RWPE2 (cell line): Measurements from ENCODE around the gene NKX2-1.
A peak's percentile ranks its signal among the peaks of the same experiment; 100 is the strongest.

Experiments
- ATAC-seq: fragments of 200-7000 bp; cut with Tn5 transposase; 3 replicates; pipeline ENCODE4 v1.9.1; 2021; ENCODE audit warnings: low read depth
- DNase-seq: peaks from one replicate; pipeline ENCODE4 v3.0.0-alpha.2; 2020; ENCODE audit warnings: low spot score
- H3K27ac ChIP-seq: fragments of 450-650 bp; 2 replicates; pipeline ENCODE4 v1.5.1; 2017; ENCODE audit warnings: mild to moderate bottlenecking; ENCODE audit not compliant: poor library complexity, severe bottlenecking
- H3K27me3 ChIP-seq: fragments of 250-450 bp; sonication (Bioruptor Pico); 2 replicates; pipeline ENCODE4 v1.5.1; 2021; ENCODE audit warnings: mild to moderate bottlenecking, moderate library complexity; ENCODE audit not compliant: insufficient read depth, poor library complexity, severe bottlenecking
- H3K36me3 ChIP-seq: fragments of 250-450 bp; sonication (Bioruptor Pico); 2 replicates; pipeline ENCODE4 v1.5.1; 2020; ENCODE audit warnings: low read depth, mild to moderate bottlenecking, moderate library complexity
- H3K4me1 ChIP-seq: fragments of 250-450 bp; sonication (Bioruptor Pico); 2 replicates; pipeline ENCODE4 v1.5.1; 2021; ENCODE audit warnings: mild to moderate bottlenecking, moderate library complexity; ENCODE audit not compliant: insufficient read depth, poor library complexity, severe bottlenecking
- H3K4me3 ChIP-seq: fragments of 250-450 bp; sonication (Bioruptor Pico); 2 replicates; pipeline ENCODE4 v1.5.1; 2021; ENCODE audit warnings: mild to moderate bottlenecking, moderate library complexity; ENCODE audit not compliant: severe bottlenecking
- H3K9me3 ChIP-seq: fragments of 250-450 bp; sonication (Bioruptor Pico); 2 replicates; pipeline ENCODE4 v1.5.1; 2021; ENCODE audit warnings: mild to moderate bottlenecking, moderate library complexity; ENCODE audit not compliant: severe bottlenecking
- TF ChIP-seq, protein P1 (sequence below): fragments of 450-650 bp; IDR thresholded peaks from one replicate; pipeline ENCODE4 v1.5.1; 2017; ENCODE audit warnings: mild to moderate bottlenecking, moderate library complexity; ENCODE audit not compliant: poor library complexity, severe bottlenecking

Gene NKX2-1

GRCh38 chr14:36508418-36509068 is 11.5 kb downstream of the NKX2-1 start:
- DNase-seq (no peak), ATAC-seq (no peak)
- no peaks in the 10 kb centered on the region for H3K4me1 ChIP-seq
- no peak overlapping the region for H3K4me3 ChIP-seq
- no peak overlapping the region for H3K27ac ChIP-seq
- H3K36me3 ChIP-seq, result no peaks in the 10 kb centered on the region
- TF ChIP-seq, protein P1, sequence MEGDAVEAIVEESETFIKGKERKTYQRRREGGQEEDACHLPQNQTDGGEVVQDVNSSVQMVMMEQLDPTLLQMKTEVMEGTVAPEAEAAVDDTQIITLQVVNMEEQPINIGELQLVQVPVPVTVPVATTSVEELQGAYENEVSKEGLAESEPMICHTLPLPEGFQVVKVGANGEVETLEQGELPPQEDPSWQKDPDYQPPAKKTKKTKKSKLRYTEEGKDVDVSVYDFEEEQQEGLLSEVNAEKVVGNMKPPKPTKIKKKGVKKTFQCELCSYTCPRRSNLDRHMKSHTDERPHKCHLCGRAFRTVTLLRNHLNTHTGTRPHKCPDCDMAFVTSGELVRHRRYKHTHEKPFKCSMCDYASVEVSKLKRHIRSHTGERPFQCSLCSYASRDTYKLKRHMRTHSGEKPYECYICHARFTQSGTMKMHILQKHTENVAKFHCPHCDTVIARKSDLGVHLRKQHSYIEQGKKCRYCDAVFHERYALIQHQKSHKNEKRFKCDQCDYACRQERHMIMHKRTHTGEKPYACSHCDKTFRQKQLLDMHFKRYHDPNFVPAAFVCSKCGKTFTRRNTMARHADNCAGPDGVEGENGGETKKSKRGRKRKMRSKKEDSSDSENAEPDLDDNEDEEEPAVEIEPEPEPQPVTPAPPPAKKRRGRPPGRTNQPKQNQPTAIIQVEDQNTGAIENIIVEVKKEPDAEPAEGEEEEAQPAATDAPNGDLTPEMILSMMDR, result no peak
- no peaks in the 10 kb centered on the region for H3K9me3 ChIP-seq
- peaks cover 95% of the 10 kb centered on the region for H3K27me3 ChIP-seq

DNA sequence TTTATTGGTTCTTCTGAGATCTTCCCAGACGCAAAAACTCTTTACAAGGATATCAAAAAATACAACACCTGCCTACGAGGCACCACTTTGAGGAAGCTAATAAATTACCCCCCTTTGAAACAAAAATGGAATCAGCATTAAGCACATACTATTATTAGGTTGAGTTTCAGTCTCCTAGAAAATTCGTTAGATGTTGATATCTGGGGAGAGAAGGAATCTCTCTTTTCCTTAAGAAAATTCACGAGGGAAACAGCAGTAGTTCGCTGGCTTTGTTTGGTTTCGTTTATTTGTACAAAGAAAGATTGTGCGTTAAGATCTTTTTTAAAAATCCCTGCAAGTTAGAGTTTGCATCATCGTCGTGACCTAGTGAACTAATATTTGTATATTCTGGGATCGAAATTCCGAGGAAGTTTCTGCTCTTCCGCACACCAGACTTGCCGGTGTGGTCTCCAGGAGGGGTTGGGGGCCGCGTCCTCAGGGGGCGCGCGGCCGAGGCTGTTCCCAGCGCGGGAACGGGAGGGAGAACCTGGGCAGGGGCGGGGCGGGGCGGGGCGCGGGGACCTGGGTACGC is 12.1 kb downstream of the NKX2-1 start:
- H3K4me3 ChIP-seq, result no peak overlapping the region
- no peaks in the 10 kb centered on the region for H3K4me1 ChIP-seq
- TF ChIP-seq, protein P1, result no peak
- peaks cover 95% of the 10 kb centered on the region for H3K27me3 ChIP-seq
- no peaks in the 10 kb centered on the region for H3K9me3 ChIP-seq
- no peak for ATAC-seq
- no peak overlapping the region for H3K27ac ChIP-seq
- no peak for DNase-seq
- H3K36me3 ChIP-seq, result no peaks in the 10 kb centered on the region

- no peaks in the 10 kb centered on the region for H3K36me3 ChIP-seq
Observed at GRCh38 chr14:36506732-36507614, 13.1 kb downstream of the NKX2-1 start.

GRCh38 chr14:36505892-36506731 is 13.9 kb downstream of the NKX2-1 start:
- no peak overlapping the region for H3K4me3 ChIP-seq
- H3K27me3 ChIP-seq, result peaks cover 97% of the 10 kb centered on the region
- TF ChIP-seq, protein P1, result peak; percentile 9
- ATAC-seq, result no peak
- H3K27ac ChIP-seq, result no peak overlapping the region
- H3K4me1 ChIP-seq, result no peaks in the 10 kb centered on the region
- DNase-seq, result no peak
- H3K9me3 ChIP-seq, result no peaks in the 10 kb centered on the region
- no peaks in the 10 kb centered on the region for H3K36me3 ChIP-seq

More at GRCh38 chr14:36506732-36507614, 13.1 kb downstream of the NKX2-1 start:
- H3K9me3 ChIP-seq, result no peaks in the 10 kb centered on the region
- DNase-seq (no peak), ATAC-seq (no peak)
- H3K27me3 ChIP-seq, result peaks cover 95% of the 10 kb centered on the region
- TF ChIP-seq, protein P1, result no peak
- H3K27ac ChIP-seq, result no peak overlapping the region
- no peaks in the 10 kb centered on the region for H3K4me1 ChIP-seq
- no peak overlapping the region for H3K4me3 ChIP-seq
